GM19240 (cell line): Measurements from ENCODE around the gene TMEM61.
"Not testable (repeated sequence)": the region's sequence is repeated elsewhere in the genome, so short reads cannot be mapped to it uniquely, and the experiment has no call there.

Experiments used
- DNase-seq: peaks from one replicate; pipeline ENCODE4 v3.0.0; 2011; ENCODE audit warnings: low spot score; ENCODE audit not compliant: insufficient read length

The TMEM61 gene

DNA sequence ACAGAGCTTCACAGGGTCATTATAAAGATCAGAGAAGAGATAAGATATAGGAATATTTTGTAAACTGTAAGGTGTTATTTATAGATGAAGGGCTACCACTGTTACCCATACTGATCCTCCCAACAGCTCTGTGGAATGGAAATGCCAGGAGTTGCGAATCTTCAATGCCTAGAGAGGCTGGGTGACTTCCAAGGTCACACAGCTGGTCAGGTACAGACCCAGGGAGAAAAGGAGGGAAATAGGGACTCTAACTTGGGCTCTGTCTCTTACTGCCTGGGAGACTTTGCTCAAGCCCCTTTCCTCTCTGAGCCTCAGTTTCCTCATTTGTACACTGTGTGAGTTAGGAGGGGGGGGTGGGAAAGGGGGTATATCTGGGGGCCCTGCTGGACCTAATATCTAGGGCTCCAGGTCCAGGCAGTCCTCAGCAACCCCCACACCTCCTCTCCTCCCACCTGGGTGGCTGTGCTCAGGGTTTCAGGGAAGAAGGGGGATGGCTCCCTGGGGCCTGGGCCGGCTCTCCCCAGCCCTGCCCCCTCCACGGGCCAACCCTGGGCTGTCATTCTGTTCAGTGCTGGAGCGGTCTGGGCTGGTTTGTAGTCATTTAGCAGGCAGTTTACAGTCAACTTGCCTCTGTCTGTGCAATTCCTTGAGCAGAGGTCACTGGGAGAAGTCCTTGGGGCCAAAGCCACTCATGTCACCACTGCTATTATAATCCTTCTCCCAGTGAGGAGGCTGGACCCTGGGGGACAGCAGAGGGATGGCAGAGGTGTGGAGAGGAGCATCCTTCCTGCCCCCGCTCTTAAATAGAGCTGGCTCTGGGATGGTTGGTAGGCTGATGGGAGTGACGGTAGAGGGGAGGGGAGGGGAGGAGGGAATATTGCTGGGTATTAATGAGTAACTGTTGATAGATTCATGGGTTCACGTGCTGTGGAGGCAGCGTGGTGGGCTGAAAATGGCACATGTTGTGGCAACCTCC lies 20.0 kb downstream of the TMEM61 start:
- DNase-seq: no peak

DNA sequence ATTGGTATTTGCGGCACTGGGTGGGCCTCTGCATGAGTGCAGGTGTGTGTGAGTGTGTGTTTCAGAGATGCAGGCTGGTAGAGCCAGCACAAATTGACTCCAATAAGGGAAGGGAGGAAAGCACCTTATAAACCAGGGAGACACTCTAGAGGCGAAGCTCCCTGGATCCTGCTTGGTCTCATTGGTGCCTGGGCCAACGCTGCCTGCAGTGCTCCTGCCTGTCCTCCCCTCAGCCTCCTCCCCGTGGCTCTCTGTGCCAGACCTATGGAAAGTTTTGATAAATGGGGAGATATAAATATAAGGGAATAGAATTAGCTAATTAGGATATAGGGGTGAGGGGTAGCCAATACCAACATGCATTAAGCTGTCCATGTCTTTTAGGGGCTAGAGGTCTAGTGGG lies 20.9 kb downstream of the TMEM61 start:
- no peak for DNase-seq

DNA sequence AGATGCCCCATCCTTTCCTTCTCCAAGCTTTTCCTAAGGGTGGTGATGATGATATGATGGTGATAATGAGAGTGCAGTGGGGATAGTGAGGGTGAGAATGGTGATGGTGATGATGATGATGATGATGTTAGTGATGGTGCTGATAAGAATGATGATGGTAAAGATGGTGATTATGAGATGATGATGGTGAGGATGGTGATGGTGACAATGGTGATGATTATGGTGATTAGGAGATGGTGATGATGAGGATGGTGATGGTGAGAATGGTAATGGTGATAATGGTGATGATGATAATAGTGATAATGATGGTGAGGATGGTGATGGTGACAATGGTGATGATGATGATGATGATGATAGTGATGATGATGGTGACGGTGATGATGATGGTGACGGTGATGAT lies 22.3 kb downstream of the TMEM61 start:
- no peak for DNase-seq

DNA sequence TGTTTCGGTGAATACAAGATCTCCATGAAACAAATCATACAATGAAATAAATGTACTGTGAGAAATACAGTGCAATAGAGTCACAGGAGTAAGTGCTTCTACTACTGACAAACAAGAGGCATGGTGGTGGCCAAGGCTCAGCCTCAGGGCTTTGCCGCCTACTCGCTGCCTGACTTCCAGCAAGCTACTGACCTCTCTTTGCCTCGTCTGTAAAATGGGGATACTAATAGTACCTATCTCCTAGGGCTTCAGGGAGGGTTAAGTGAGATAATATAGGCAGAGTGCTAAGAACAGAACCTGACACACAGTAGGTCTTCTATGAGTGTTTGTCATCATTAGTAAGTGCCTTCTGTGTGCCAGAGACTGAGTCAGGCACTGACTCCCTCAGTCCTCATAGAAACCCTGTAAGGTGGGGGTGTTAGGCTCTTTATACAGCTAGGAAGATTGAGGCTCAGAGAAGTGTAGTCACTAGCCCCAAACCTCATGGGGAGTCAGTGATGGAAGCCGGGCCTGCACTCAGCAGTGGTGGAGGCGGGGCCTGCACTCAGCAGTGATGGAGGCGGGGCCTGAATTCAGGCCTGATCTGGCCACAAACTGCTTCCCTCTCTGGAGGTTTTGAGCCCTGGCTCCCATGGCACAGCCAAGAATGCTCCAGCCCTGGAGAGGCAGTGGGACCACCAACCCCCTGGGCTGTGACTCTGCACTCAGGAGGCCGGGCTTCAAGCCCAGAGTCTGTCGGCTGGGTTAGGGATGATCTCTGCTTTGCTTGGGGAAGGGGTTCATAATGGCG lies 25.1 kb downstream of the TMEM61 start:
- no peak for DNase-seq

DNA sequence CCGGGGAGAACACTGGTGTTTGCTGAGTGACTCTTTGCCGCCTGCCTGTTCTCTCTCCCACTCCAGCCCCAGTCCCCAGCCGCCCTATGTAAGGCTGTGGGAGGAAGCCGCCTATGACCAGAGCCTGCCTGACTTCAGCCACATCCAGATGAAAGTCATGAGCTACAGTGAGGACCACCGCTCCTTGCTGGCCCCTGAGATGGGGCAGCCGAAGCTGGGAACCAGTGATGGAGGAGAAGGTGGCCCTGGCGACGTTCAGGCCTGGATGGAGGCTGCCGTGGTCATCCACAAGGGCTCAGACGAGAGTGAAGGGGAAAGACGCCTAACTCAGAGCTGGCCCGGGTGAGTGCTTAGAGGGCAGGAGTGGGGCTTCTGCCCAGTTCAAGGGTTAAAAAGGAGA lies 26.5 kb downstream of the TMEM61 start:
- no peak for DNase-seq

DNA sequence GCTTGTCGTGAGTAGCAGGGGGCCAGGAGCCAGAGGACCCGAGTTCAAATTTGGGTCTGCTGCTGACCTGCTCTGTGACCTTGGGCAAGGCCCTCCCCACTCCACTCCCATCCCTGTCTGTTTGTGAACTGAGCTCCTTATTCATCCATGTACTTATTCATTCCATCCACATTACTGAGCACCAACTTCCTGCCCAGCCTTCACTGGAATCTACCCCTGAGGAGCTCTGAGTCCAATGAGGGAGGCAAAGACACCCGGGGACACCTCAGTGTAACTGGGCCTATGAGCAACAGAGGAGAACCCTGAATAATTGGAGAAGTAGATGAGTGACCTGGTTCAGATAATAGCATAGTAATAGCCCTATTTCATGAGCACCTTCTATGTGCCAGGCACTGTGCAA lies 27.2 kb downstream of the TMEM61 start:
- no peak for DNase-seq

DNA sequence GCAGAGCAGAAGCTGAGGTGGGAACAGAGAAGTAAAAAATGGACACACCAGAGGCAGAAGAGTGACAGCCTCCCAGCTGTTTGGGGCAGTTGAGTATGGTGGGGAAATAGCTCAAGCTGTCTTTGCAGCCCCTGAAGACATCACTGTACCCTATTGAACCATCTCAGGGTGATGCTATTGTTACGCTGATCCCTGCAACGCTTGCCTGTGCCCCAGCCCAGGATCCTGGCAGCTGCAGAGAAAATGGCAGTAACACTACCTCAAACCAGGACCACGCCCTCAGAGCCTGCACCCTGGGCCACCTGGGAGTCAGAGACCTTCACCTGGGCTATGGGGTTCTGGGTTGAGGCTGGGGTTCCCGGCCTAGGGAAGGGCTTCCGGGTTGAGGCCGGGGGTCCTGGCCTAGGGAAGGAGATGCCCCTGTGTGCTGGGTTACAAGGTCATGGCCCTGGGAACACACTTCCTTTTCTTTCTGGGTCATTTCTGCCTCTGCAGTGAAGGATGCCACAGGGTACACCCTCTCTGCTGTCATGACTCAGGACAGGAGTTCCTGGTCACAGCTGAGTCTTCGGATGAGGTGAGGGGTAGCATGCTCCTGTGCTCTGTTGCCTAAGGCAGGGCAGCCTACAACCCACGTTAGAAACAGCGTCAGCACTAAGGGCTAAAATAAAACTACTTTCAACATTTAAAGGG lies 29.9 kb downstream of the TMEM61 start:
- DNase-seq: no peak

DNA sequence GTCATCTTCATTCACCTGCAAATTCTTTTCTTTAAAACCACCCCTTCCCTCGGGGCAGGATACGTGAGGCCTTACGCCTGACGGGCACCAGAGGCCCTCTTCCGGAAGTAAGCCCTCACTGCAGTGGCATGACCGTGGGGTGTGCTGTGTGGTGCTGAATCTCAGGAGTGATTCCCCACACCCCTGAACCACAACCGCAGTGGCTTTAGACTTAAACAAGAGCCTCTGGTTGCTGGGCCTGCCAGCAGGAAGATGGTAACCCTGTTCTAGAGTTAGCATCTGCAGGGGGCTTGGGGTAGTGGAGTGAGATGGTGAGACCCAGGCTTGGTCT lies 30.4 kb downstream of the TMEM61 start:
- no peak for DNase-seq

DNA sequence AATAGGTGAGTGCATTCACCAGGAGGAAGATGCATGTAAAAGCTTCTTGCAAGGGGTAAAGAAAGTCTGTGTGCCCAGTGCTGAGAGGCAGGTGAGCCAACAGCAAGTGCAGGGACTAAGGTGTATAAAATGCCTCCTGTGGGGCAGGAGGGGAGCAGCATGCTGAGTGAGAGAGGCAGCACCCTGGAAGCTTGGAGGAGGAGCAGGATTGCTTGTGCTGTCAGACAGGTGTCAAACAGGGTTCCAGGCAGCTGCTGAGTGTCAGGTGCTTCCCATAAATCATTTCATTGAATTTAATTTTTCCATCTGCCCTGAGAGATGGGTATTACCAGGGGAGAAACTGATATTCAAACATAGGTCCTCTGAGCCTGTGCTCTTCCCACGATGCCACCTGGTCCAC lies 32.2 kb downstream of the TMEM61 start:
- no peak for DNase-seq

DNA sequence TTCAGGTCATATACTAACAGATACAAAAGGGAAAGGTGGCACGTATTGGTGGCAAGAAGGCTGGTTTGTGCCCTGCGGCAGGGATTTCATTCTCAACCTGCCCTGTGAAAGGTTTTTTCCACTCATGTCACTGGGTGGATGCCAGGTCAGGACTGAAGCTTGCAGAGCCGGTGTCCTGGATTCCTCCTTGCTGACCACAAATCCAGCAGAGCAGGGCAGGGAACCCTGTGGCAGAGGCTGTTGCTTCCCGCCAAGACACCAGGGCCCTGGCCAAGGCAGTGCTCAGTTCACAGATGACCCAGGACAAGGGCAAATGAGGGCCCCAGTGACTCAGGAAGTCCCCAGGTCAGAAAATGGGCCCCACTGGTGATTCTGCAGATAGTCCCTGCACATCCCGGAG lies 34.7 kb downstream of the TMEM61 start:
- no peak for DNase-seq

DNA sequence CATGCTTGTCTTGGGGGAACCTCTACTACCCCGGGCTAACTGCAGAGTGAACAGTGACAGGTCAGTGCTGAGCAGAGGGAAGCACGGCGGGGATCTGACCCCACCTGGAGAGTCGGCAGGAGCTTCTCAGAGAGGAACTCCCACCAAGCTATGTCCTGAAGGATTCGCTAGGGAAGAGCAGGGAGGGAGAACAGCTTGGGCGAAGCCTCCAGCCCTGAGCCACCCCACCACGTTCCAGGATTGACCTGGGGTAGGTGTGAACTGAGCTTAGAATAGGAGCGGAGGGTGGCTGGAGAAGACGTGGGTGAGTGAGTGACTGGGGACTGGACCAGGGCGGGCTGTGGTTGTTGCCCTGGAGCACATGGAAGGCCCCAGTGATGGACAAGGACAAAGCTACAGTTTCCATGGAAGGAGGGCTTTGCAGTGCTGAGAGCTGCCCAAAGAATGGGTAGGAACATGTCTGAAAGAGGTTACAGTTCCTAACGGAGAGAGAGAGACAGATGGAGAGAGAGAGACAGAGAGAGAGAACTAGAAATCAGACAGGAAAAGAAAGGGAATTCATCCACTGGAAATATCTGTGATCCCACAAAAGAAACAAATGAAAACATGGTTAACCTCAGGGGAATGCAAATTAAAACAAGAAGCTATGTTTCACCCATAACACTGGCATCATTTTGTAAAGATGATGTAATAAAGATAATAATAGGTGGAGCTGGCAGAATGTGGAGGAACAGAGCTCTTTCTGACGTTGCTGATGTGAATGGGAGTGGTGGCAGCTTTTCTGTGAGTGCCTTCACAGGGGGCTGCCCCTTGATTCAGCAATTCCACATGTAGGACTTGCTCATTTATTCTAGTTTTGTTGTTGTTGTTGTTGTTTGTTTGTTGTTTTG lies 35.5 kb downstream of the TMEM61 start:
- no peak for DNase-seq

DNA sequence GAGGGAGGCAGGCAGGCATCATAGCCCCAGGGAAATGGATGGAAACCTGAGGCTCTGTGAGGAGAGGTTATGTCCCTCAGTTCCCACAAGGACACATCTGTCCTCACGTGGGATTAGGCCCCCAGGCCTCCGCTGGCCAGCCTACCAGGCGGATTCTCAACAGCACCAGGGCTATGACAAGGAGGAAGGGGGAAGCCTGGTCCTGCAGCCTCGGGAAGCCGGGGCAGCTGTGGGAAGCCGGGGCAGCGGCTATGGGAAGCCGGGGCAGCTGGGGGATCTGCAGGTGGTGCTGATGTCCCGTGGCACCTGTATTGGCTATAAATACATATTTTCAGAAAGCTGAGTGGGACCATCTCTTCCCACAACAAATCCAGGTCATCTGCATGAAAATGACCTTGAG lies 38.0 kb downstream of the TMEM61 start:
- DNase-seq: no peak

DNA sequence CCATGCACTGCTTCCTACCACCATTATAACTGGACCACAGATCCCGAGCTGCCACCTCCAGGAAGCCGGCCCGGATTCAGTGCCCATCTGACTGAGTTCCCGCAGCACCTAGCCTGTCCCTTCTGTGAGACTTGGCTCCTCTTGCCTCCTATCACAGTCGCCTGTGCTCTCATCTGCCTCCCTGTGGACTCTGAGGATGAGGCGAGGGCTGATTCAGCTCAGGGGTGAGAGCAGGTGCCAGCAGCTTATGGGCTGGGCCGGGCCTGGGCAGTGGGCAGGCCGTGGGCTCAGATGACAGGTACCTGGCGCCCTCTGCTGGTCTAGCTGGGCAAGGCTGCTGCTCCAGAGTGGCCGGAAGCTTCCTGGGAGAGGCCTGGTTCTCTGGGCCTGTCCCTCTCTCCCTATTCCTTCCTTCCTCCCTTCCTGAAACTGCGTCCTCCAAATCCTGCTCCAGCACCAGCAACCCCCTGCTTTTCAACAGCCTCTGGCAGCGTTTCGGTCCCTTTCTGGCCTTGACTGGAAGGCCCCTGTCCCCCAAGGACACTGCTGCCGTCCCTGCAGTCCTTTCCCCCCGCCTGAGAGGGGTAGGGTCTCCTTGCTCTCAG lies 41.6 kb downstream of the TMEM61 start:
- DNase-seq: peak; percentile 77

DNA sequence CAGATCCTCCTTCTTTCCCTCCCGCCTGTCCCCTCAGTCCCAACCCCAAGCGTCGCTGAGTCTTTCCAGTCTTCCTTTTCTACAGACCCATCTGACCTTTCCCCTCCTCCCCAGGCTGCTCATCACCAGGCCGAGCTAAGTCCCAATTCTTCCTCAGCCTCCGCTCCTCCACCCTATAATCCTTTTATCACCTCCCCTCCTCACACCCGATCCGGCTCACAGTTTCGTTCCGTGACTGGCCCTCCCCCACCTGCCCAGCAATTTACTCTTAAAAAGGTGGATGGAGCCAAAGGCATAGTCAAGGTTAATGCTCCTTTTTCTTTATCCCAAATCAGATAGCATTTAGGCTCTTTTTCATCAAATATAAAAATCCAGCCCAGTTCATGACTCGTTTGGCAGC lies 43.7 kb downstream of the TMEM61 start:
- DNase-seq: not testable (repeated sequence)

DNA sequence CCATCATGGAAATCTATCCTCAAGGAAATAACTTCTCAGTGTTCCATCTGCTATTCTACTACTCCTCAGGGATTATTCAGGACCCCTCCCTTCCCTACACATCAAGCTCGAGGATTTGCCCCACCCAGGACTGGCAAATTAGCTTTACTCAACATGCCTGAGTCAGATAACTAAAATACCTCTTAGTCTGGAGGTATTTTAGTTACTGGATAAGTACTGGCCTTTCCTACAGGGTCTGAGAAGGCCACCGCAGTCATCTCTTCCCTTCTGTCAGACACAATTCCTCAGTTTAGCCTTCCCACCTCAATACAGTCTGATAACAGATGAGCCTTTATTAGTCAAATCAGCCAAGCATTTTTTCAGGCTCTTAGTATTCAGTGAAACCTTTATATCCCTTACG lies 46.3 kb downstream of the TMEM61 start:
- not testable (repeated sequence) for DNase-seq

DNA sequence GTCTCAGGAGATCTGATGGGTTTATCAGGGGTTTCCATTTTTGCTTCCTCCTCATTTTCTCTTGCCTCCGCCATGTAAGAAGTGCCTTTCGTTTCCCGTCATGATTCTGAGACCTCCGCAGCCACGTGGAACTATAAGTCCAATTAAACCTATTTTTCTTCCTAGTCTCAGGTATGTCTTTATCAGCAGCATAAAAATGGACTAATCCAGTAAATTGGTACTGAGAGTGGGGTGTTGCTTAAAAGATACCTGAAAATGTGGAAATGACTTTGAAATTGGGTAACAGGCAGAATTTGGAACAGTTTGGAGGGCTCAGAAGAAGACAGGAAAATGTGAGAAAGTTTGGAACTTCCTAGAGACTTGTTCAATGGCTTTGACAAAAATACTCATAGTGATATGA lies 50.7 kb downstream of the TMEM61 start:
- not testable (repeated sequence) for DNase-seq

DNA sequence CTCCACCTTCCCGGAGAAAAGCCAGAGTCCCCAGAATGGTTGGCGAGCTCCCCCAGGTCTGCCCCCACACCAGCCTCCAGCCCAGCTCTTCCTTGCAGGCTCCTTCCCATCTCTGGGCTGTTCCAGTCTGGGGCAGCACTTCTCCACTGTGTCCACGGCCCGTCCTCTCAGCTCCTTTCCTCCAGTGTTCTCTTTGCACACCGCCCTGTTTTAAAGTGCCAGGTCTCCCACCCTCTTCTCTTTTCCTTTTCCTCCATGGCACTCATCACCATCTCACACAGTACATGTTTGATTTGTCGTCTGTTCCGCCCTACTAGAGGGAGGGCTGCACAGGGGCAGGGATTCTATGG lies 52.8 kb downstream of the TMEM61 start:
- no peak for DNase-seq

DNA sequence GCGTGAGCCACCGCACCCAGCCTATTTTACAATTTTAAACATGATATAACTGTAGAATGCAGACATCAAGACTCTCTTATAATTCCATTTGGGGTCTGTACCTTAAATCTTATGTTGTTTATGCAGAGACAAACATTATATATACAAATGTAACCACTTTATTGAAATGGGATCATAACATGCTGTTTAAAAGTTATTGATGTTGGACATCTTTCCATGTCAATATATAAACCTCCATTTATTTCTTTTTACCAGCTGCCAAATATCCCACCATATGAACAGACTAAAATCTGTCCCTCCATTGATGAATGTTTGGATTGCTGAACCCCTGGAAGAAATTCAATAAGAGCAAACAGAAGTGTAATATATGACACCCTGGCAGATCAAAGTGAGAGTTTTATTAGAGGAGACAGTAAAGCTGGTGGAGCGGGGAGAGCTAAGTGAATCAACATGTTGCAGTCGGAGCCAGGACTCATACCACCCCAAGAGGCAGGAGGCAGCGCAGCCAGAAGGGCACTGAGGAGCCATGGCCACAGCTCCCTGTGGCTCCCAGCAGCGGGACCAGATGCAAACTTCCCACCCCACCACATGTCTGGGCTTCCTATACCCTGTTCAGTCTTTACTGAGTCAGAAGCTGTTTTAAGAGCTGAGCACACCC lies 54.2 kb downstream of the TMEM61 start:
- no peak for DNase-seq

DNA sequence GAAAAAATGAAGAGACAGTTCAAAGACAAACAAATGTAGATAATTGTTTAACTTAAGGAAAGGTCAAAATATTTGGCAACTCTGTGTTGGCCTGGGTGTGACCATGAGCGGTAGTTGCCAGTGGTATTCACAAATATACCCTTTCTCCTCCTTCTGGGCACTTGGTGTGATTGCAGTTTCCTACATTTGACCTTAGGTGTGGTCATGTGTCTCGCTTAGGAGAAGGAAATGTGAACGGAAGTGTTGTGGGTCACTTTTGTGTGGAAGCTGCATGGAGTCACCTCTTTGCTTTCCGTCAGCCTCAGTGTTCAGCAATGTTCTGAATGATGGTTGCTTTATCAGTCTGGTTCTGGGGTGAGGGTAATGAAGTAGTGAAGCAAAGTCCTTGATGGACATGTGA lies 55.5 kb downstream of the TMEM61 start:
- DNase-seq: no peak
